ENCODE measurements around the gene ZC3H12D.
A peak's percentile ranks its signal among the peaks of the same experiment; 100 is the strongest.
"Not testable (repeated sequence)": the region's sequence is repeated elsewhere in the genome, so short reads cannot be mapped to it uniquely, and the experiment has no call there.

The ZC3H12D gene

DNA sequence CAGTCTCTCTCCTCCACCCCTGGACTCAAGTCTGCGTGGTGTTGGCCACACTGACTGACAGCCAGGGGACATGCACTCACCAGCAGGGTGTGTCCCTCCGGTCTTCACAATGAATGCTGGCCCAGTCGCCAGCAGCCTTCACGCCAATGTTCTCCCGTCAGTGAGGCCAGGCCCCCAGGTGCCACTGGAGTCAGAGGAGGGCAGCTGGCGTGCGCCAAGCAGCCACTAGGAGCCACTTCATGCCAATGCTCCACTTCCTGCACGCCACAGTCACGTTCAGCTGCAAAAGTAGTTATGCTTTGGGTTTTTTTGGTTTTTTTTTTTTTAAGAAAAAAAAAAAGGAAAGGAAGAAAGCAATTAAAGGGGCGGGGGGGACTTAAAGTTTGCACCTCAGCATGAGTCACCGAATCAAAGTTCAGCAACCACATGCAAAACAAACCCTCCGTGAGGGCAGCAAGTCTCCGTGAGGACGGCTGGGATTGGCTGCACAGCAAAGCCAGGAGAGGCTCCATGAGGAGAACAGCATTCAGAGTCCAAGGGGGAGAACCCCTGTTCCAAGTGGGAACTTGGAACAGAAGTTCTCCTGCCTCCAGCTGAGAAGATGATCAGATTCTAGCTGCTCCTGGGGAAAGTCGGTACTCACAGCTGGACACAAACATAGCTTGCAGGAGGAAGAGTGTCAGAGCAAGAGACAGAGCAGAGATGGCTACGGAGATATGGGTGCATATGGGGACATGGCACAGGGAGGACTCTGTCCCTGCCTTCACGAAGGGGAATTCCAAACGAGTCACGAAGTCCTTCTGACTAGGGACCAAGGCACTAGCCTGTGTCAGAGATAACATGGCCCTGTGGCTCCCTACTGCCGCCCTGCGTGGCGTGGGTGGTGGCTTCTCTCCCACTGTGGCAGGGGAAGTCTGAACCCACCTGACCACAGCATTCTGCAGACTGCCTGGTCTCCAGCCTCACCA lies at the start of gene ZC3H12D:
Gene ZC3H12D, minus strand, starts transcription at position 282 of the 968 bp plus-strand sequence. CDS start 10,471 bp downstream, outside the sequence.
- DNase-seq (ENCODE audit: low read depth): peak; percentile 64

DNA sequence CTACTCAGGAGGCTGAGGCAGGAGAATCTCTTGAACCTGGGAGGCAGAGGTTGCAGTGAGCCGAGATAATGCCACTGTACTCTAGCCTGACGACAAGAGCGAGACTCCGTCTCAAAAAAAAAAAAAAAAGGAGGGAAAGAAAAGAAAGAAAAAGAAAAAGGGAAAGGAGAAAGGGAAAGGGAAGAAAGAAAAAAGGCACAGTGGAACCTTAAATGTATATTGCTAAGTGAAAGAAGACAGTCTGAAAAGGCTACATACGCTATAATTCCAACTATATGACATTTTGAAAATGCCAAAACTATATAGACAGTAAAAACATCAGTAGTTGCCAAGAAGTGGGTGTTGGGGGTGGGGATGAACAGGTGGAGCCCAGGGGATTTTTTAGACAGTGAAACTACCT lies 44.8 kb upstream of the ZC3H12D start:
- DNase-seq (ENCODE audit: low read depth): no peak

- DNase-seq (ENCODE audit: low read depth): no peak
These were observed 30.7 kb upstream of the ZC3H12D start for GRCh38 chr6:149515494-149515893.

DNA sequence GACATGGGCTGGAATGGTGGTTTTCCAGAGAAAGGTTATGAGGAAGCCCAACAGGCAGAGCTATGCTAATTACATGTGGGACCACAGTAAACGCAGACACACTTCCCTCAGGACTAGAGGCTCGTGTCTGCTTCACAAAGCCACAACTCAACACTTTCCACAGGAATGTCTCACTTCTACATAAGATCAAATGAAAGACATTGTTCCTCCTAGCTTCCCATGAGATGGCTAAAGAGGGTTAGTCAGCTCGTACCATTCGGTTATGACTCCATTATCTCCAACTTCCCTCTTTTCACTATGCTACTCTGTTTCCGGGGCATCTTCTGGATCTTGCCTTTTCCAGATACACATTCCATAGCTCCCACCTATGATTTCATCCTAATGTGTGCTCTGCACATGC lies 29.1 kb upstream of the ZC3H12D start:
- no peak for DNase-seq (ENCODE audit: low read depth)

DNA sequence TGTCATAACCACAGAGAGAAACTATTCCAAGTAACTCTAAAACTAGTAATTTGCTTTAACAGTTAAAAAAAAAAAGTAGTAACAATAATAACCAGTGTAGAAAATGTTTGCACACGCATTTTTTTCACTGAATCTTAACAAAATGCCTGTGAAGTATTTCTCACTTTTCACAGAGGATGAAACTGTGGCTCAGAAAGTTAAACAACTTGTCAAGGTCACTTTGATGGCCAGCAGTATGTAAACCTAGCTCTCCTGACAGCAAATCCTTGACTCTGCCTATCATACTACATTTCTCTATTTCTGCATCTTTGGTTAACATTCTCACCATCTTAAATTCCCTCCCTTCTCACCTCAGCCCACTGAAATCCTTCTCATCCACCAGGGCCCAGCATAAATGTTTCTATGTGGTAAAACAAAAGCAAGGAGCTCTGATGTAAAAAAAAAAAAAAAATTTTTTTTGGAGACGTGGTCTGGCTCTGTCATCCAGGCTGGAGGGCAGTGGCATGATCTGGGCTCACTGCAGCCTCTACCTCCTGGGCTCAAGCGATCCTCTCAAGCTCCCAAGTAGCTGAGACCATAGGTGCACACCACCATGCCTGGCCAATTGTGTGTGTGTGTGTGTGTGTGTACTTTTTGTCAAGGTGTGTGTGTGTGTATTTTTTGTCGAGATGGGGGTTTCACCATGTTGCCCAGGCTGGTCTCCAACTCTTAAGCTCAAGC lies 26.1 kb upstream of the ZC3H12D start:
- DNase-seq (ENCODE audit: low read depth): no peak

- DNase-seq (ENCODE audit: low read depth): no peak
These were observed 23.7 kb upstream of the ZC3H12D start for GRCh38 chr6:149508485-149508884.

DNA sequence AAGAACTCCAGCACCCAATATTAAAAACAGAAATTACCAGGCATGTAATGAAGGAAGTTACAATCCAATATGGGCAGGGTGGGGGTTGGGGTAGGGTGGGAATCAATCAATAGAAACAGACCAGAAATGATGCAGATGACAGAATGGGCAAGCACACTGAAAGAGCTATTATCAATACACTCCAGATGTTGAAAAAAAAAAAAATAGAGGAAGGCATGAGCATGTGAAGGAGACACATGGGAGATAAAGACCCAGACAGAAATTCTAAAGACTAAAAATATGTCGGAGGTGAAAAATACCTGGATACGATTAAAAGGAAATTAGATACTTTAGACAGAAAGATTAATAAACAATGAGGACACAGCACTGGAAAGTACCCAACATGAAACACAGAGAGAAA lies 19.1 kb upstream of the ZC3H12D start:
- DNase-seq (ENCODE audit: low read depth): no peak

GRCh38 chr6:149503276-149503675 lies 18.5 kb upstream of the ZC3H12D start:
- DNase-seq (ENCODE audit: low read depth): no peak

DNA sequence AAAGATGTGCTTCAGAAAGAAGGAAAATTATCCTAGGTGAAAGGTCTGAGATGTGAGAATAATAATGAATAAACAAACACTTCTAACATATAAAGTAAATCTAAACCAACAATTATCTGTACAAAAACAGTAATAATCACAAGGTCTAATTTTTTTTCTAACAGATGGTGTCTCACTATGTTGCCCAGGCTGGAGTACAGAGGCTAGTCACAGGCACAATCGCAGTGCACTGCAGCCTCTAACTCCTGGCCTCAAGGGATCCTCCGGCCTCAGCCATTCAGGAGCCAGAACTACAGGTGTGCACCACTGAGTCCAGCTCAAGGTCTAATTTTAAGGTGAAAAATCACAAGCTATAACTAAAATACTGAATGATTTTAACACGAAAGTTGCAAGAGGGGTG lies 17.0 kb upstream of the ZC3H12D start:
- no peak for DNase-seq (ENCODE audit: low read depth)

DNA sequence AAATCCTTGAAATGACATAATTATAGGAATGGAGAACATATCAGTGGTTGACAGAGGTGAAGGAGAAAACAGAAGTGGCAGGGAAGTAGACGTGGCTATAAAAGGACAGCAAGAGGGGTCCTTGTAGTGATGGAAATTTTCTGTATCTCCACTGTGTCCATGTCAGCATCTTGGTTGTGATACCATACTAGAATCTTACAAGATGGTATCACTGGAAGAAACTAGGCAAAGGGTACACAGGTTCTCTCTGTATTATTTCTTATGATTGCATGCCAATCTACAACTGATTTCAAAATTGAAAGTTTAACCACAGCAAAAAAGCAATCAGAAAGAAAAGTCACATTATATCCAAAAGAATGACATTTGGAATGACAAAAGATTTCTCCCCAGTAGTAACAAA lies 16.4 kb upstream of the ZC3H12D start:
- no peak for DNase-seq (ENCODE audit: low read depth)

- DNase-seq (ENCODE audit: low read depth): no peak
These were observed 15.3 kb upstream of the ZC3H12D start for GRCh38 chr6:149500096-149500495.

GRCh38 chr6:149499066-149499465 lies 14.3 kb upstream of the ZC3H12D start:
- DNase-seq (ENCODE audit: low read depth): no peak

DNA sequence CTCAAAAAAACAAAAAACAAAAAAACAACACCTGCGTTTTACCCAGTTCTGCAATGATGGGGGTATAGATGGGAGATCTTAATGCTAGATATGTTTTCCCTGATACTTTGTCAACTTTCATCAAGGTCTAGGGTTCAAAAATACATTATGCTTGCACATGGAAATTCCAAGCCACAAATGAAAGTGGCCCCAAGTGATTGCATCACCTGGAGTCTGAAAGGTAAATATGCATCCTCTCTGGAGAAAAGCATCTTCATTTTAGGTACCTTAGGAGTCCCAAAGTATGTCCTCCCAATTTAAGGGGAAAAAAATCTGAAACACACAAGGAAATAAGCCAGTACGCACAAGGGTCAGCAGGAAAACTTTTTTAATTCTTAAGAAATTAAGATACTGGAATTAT lies 12.6 kb upstream of the ZC3H12D start:
- DNase-seq (ENCODE audit: low read depth): no peak

- DNase-seq (ENCODE audit: low read depth): not testable (repeated sequence)
These were observed 11.8 kb upstream of the ZC3H12D start for GRCh38 chr6:149496597-149496996.

DNA sequence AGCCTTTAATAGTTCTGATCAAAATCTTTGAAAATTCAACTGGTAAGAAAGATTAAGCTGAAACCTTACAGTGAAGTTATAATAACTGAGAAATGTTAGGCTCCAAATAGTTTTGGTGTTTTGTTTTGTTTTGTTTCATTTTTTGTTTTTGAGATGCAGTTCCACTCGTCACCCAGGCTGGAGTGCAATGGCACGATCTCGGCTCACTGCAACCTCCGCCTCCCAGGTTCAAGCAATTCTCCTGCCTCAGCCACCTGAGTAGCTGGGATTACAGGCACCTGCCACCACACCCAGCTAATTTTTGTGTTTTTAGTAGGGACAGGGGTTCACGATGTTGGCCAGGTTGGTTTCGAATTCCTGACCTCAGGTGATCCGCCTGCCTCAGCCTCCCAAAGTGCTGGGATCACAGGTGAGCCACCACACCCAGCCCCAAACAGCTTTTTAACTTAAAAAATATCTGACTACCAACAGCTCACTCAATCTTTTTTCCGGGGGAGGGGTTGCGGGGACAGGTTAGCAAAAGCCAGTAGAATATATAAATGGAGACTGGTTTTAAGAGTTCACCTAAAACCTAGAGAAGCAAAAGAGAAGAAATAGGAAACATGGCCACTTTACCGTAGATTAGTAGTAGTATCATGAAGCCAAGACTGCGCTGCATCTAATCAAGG lies 10.7 kb upstream of the ZC3H12D start:
- not testable (repeated sequence) for DNase-seq (ENCODE audit: low read depth)

GRCh38 chr6:149494810-149495209 lies 10.0 kb upstream of the ZC3H12D start:
- not testable (repeated sequence) for DNase-seq (ENCODE audit: low read depth)

GRCh38 chr6:149493761-149494320 lies 9.0 kb upstream of the ZC3H12D start:
- no peak for DNase-seq (ENCODE audit: low read depth)

- DNase-seq (ENCODE audit: low read depth): no peak
These were observed 8.1 kb upstream of the ZC3H12D start for GRCh38 chr6:149492798-149493343.

GRCh38 chr6:149489967-149490366 lies 5.2 kb upstream of the ZC3H12D start:
- no peak for DNase-seq (ENCODE audit: low read depth)

GRCh38 chr6:149488815-149489214 lies 4.0 kb upstream of the ZC3H12D start:
- DNase-seq (ENCODE audit: low read depth): no peak

DNA sequence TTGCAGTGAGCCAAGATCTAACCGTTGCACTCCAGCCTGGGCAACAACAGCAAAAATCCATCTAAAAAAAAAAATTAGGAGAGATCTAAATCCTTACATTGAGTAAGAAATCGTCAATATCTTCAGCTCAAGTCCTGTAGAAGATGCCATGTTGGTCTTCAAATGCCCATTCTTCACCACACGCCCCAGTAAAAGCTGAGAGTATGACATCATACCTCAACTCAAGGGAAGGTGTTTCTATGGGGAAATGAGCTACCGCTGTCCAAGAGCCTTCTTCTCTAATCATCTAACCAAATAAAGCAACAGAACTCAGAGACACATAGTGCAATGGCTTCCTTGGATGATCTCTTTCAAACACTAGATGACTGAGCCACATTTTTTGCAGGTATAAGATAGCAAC lies 2.5 kb upstream of the ZC3H12D start:
- DNase-seq (ENCODE audit: low read depth): no peak
